GM18511 (cell line): ENCODE results near the gene BGN.

Experiments used
- ATAC-seq: cut with Tn5 transposase; IDR thresholded peaks from one replicate; pipeline ENCODE4 v1.9.1; 2021; ENCODE audit warnings: mild to moderate bottlenecking, moderate library complexity; ENCODE audit not compliant: unreplicated experiment

The BGN gene

DNA sequence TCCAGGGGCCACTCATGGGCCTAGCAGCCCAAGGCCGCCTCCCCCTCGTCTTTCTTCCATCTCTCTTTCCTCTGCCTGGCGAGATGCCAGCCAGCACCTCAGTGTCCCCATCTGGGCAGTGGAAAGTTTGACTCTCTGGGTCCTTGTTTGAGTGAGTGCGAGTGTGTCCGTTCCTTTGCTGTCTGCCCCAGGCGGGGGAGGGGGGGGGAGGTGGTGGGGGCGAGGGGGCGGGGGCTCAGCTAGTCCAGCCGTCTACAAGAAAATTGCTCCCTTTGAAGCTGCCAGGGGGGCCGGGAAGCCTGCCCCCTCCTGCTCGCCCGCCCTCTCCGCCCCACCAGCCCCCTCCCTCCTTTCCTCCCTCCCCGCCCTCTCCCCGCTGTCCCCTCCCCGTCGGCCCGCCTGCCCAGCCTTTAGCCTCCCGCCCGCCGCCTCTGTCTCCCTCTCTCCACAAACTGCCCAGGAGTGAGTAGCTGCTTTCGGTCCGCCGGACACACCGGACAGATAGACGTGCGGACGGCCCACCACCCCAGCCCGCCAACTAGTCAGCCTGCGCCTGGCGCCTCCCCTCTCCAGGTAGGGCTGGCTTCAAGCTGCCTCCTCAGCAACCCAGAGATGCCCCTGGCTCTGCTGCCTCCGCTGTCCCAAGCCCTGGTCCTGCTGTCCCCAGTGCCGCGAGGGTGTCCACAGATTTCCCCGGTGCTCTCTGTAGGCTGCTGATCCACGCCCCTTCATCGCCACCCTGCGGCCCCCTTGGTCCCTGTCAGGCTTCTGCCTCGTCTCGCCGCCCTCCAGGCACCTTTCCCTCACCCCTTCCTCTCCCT lies at the start of gene BGN:
BGN (plus strand) TSS at position 440 of the 821 bp plus-strand sequence. CDS start 9,652 bp downstream, outside the sequence.
- no peak for ATAC-seq

DNA sequence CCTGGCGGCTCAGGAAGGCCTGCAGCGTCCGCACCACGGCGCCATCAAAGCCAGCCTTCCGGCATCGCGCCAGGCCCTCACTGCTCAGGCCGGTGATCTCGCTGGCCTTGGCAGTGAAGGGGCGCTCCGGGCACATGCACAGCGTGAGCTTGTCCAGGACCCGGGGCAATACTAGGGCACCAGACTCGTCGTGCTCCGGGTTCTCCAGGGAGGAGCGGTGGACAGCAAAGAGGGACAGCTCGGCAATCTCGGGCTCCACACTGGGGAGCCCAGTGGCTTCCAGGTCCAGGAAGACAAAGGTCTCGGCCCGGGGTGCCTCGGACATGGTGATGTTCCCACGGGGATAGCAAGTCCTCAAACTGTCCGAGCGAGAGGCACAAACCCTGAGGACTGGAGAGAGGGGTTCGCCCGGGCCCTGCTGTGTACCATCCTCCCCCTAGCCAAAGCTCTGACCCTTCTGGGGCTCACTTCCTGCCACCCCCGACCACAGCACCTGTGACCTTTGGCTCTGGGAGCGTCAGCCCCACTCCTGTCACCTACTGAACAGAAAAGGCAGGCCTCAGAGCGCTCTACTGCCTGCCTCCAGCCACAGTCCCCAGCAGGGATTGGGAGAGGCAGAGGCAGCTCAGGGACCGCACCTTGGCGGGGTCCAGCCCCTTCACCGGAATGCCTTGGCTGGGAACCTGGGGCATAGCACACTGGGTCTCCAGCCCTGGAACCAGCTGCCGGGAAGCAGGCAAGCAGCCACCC lies 49.5 kb upstream of the BGN start:
- ATAC-seq, result no peak

GRCh38 chrX:153445856-153446635 lies 48.7 kb upstream of the BGN start, which contains the start of gene TREX2:
Gene TREX2 (minus strand): TSS chrX:153446056. CDS start chrX:153445430, 626 bp downstream.
- no peak for ATAC-seq

- no peak for ATAC-seq
Measured at GRCh38 chrX:153446636-153446936, 48.2 kb upstream of the BGN start.

GRCh38 chrX:153446950-153447580 lies 47.7 kb upstream of the BGN start:
- no peak for ATAC-seq

- ATAC-seq, result no peak
Measured at GRCh38 chrX:153447581-153447960, 47.2 kb upstream of the BGN start.

- no peak for ATAC-seq
Measured at GRCh38 chrX:153448556-153449367, 46.0 kb upstream of the BGN start.

- no peak for ATAC-seq
Measured at GRCh38 chrX:153449368-153450113, 45.2 kb upstream of the BGN start.

DNA sequence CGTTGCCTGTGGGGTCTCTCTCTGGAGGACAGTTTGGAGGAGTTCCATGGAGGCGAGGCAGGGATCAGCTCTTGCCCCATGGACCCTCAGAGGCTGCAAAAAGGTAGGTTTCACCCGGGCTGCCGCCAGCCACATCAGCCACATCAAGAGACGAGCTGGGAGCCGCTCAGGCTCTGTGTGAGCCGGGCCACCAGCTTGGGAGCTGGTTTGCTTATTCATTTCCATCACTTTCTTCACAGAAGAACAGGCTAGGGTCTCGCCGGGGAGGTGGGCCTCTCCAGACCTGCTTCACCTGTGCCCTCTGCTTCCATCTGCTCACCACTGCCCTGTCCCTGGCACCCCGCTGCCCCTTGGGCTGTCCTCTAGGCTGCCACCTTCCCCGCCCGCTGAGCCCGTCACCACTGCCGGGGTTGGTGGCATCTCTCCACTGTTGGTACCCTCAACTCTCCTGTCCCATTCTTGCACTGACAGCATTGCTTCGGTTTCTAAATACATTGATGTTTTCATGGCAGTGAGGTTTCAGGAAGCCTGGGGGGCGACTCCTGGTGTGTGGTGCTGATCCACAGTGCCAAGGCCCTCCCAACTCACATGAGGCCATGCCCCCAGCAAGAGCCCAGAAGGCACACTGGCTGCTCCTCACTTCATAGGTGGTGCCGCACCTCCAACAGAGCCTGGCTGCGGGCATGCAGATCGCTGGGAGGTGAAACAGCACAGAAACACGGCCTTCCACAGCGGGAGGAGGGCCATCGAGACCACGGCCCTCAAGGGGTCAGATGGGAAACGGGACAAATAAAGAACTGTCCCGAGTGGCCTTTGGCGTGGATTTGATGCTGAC lies 44.4 kb upstream of the BGN start:
- ATAC-seq, result no peak

GRCh38 chrX:153450949-153451277 lies 43.9 kb upstream of the BGN start:
- no peak for ATAC-seq

DNA sequence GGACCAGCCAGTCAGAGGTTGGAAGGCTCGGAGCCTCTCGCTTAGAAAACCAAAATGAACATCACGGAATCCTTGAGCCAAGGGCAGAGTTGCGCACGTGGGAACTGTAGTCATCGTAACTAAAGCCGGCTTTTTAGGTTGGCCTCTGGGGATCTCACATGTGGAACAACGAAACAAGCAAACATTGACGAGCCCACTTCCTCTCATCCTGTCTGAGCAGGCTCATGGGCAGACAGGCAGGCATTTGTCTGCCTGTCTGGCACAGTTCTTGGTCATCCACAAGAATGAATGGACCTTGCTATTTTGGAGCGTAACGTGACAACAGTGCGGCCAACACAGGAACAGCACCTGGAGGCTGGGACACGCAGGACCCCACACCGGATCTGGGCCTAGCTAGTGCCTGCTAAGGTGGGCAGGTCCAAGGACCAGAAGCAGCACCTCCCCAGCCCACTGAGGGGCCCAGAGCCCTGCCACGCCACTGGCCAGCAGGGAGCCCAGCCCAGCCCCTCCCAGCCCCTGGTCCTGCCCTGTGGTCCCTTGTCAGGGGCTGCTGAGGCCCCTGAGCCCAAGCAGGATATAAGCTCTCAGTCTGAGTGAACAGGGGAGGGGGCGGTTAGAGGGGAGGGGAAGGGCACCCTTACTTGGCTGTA lies 39.8 kb upstream of the BGN start:
- no peak for ATAC-seq

DNA sequence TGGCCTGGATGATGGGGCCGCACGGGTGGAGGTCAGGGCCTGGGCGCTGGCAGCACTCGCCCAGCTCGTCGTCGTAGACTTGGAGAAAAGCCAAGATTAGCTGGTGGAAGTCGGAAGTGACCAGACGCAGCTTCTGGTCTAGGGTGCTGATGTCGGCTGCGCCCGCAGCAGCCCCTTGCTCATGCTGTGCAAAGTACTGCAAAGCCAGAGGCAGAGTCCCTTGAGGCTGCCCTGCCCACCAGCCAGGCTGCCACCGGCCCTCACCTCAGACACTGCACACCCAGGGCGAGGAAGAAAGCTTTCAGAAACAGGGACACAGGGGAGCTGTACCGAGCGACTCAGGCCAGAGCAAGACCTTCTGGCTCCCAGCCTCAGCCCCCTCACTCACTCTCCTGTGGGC lies 39.2 kb upstream of the BGN start:
- ATAC-seq, result no peak

DNA sequence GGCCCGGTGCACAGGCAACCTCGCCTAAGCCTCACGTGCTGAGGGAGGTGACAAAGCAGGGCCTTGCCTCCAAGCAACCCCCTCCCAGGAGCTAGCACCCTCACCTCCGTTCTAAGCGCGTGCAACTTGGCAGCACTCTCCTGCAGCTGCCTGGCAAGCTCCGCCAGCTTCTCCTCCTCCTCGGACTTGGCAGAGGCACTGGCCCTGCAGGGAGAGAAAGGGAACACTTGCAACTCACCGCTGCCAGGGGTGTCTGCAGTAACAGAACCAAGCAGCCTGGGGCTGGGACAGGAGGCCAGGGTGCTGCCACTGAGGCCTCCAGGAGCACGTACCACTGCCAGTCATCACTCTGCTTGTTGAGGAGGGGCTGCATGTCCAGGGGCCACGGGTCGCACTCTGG lies 38.6 kb upstream of the BGN start:
- no peak for ATAC-seq

DNA sequence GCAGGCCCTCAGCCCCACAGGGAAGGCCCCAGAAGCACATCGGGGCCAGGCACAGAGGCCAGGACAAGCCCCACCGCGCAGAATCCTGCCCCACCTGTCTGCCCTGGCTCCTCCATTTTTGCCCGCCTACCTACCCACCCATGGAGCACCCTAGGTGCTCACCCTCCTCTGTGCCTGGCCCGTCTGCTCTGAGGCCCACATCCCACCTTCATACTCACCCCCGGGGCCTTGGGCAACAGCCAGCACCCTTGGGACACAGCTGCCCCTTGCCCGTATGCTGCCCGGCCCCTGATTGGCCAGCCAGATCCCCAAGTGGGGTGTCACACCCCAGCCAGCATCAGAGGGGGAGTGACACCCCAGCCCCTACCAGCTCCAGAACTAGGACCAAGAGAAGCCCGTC lies 38.1 kb upstream of the BGN start:
- no peak for ATAC-seq

DNA sequence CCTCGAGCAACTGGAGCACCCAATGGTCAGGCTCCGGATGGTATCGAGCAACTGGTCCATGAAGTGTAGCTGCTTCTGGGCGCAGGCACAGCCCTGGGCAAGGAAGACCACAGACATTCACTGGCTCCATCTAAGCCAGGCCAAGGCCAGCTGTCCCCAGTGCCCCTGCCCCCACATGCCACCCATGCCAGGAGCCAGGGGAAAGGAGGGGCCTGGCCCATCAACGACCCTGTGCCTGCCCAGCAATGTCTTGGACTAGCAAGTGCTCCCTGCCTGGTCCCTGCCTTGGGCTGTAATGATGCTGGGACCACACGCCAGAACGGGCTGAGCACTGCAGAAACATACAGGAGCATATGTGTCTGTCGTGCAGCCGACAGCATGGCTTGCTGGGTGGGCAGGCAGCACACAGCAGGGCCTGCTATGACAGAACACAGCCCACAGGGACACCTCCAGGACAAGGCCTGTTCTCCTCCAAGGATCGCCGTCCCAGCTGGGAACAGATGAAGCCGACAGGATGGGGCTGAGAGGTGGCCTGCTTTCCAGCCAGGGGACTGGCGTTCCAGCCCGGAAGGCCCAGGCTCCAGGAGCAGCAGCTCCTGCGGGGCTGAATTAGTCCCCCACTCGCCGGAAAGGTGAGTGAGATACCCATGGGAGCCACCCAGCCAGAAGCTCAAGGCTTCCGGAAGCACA lies 37.5 kb upstream of the BGN start:
- ATAC-seq, result no peak

DNA sequence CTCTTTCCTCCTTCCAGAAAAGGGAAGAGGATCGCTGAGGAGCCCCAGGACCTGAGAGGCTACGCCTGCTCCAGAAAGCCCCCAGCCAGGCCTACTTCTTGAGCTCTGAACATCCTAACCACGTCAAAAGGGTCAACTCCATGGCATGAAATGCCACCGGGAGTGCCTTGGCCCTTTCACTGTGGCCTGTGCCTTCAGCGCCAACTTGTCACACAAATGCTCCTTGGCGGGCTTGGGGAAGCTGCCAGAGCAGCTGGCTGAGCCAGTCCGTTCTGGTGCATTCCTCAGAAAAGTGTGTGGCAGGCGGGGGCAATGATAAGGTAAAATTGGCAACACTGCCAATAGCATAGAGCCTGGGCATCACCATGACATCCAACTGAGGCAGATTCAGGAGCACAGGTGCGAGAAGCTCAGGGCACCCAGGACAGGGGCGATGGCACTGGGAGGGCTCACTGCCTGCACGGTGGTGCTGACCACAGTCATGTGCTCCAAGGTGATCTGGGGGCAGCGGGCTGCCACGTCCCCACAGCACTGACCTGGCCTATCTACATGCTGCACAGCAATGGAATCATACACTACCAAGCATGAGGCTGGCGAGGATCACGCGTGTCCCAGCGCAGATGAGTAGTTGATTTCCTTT lies 36.8 kb upstream of the BGN start:
- no peak for ATAC-seq

- no peak for ATAC-seq
Measured at GRCh38 chrX:153458476-153458875, 36.3 kb upstream of the BGN start.
